Measurements from ENCODE around the gene LRRC45. TPM values are rescaled to one million over a fixed set of nuclear protein-coding genes. Genes with fewer than 3 reads are reported as not detected.

Gene LRRC45
- total and polyA plus RNA-seq, 2 experiments from 2014 or later, result 16.1 to 40.7 TPM

- TF ChIP-seq JUNB (IDR thresholded peaks at IDR 0.05; ENCODE audit: unreplicated experiment) (no peak), ZNF462 (CRISPR knock-in tag; IDR thresholded peaks at IDR 0.05) (no peak), POLR2AphosphoS5 (IDR thresholded peaks at IDR 0.05; ENCODE audit: low read depth) (no peak)
- Histone ChIP-seq H3K79me2 (replicated peaks; ENCODE audit: insufficient read depth) (no peaks in the 10 kb centered on the region), H3F3A (replicated peaks; ENCODE audit: low read depth) (no peaks in the 10 kb centered on the region), H3K27ac (ENCODE audit: low read depth) (no peak overlapping the region), H3K4me3 (no peak overlapping the region), H3K4me1 (ENCODE audit: insufficient read depth) (peaks cover 11% of the 10 kb centered on the region; the same call in 1 of the 2 replicates), H3K4me2 (no peak overlapping the region), H3K9me2 (ENCODE audit: insufficient read depth) (no peaks in the 10 kb centered on the region), H3K36me3 (ENCODE audit: insufficient read depth) (no peaks in the 10 kb centered on the region), H4K20me1 (replicated peaks; ENCODE audit: insufficient read depth) (peaks cover 8% of the 10 kb centered on the region; the same call in 1 of the 2 replicates), H3K27me3 (ENCODE audit: insufficient read depth) (no peaks in the 10 kb centered on the region), H2AFZ (no peak overlapping the region)
- peaks cover 10% of the 10 kb centered on the region for H3K27me3 Mint-ChIP-seq (ENCODE audit: insufficient read depth, low read depth, poor library complexity)
- H3K4me3 Mint-ChIP-seq, result no peak overlapping the region
- H3K9me3 Mint-ChIP-seq, result no peaks in the 10 kb centered on the region
- peaks cover 6% of the 10 kb centered on the region; the same call in 1 of the 3 replicates for H3K36me3 Mint-ChIP-seq (ENCODE audit: low read depth)
- peaks cover 20% of the 10 kb centered on the region for H3K4me1 Mint-ChIP-seq
- DNase-seq (ENCODE audit: low spot score), result no peak
- no peak for ATAC-seq
- no peak overlapping the region for H3K27ac Mint-ChIP-seq
These were observed 26.8 kb upstream of the LRRC45 start for GRCh38 chr17:81996232-81996756.

GRCh38 chr17:81996757-81997441, 26.2 kb upstream of the LRRC45 start:
- H3K79me2 ChIP-seq (replicated peaks; ENCODE audit: insufficient read depth), result no peaks in the 10 kb centered on the region
- ATAC-seq (no peak), DNase-seq (ENCODE audit: low spot score) (no peak)
- Mint-ChIP-seq H3K36me3 (ENCODE audit: low read depth) (peaks cover 6% of the 10 kb centered on the region; the same call in 1 of the 3 replicates), H3K27me3 (ENCODE audit: insufficient read depth, low read depth, poor library complexity) (peaks cover 10% of the 10 kb centered on the region), H3K27ac (no peak overlapping the region), H3K9me3 (no peaks in the 10 kb centered on the region), H3K4me3 (no peak overlapping the region), H3K4me1 (peaks cover 15% of the 10 kb centered on the region)
- H3F3A ChIP-seq (replicated peaks; ENCODE audit: low read depth), result no peaks in the 10 kb centered on the region
- peaks cover 8% of the 10 kb centered on the region; the same call in 1 of the 2 replicates for H4K20me1 ChIP-seq (replicated peaks; ENCODE audit: insufficient read depth)
- no peaks in the 10 kb centered on the region for H3K36me3 ChIP-seq (ENCODE audit: insufficient read depth)
- H3K4me3 ChIP-seq, result no peak overlapping the region
- no peak overlapping the region for H2AFZ ChIP-seq
- no peaks in the 10 kb centered on the region for H3K9me2 ChIP-seq (ENCODE audit: insufficient read depth)
- H3K27me3 ChIP-seq (ENCODE audit: insufficient read depth), result no peaks in the 10 kb centered on the region
- H3K27ac ChIP-seq (ENCODE audit: low read depth), result no peak overlapping the region
- peaks cover 6% of the 10 kb centered on the region; the same call in 1 of the 2 replicates for H3K4me1 ChIP-seq (ENCODE audit: insufficient read depth)
- no peak overlapping the region for H3K4me2 ChIP-seq
- no peak for TF ChIP-seq ZNF462 (CRISPR knock-in tag; IDR thresholded peaks at IDR 0.05)
- TF ChIP-seq EZH2 (IDR thresholded peaks at IDR 0.05; ENCODE audit: low read depth, unreplicated experiment), result no peak
- TF ChIP-seq CREB1 (CRISPR knock-in tag; IDR thresholded peaks at IDR 0.05; ENCODE audit: low read depth), result no peak
